H9 (cell line): ENCODE results near the gene TMTC1. TPM values are rescaled to one million over a fixed set of nuclear protein-coding genes. Genes with fewer than 3 reads are reported as not detected.

ENCODE experiments used
- DNase-seq: peaks from one replicate; pipeline ENCODE4 v3.0.0-alpha.2; 2017
- H2AFZ ChIP-seq: one replicate; pipeline ENCODE4 v1.6.1; 2013; ENCODE audit warnings: mild to moderate bottlenecking, low read length, control low read depth, moderate library complexity
- H2AK5ac ChIP-seq: 2 replicates; pipeline ENCODE4 v1.6.1; 2013; ENCODE audit warnings: low read length, control low read depth, mixed read lengths; ENCODE audit not compliant: insufficient read length
- H2BK120ac ChIP-seq: one replicate; pipeline ENCODE4 v1.6.1; 2013; ENCODE audit warnings: low read depth, mild to moderate bottlenecking, low read length, control low read depth, inconsistent platforms; ENCODE audit not compliant: poor library complexity, severe bottlenecking
- H2BK12ac ChIP-seq: 2 replicates; pipeline ENCODE4 v1.6.1; 2013; ENCODE audit warnings: low read length, control low read depth, mixed read lengths, low read depth; ENCODE audit not compliant: insufficient read length
- H2BK15ac ChIP-seq: 2 replicates; pipeline ENCODE4 v1.6.1; 2013; ENCODE audit warnings: low read depth, low read length, control low read depth
- H2BK20ac ChIP-seq: one replicate; pipeline ENCODE4 v1.6.1; 2013; ENCODE audit warnings: low read depth, mild to moderate bottlenecking, low read length, control low read depth, inconsistent platforms; ENCODE audit not compliant: poor library complexity, severe bottlenecking
- H2BK5ac ChIP-seq: 2 replicates; pipeline ENCODE4 v1.6.1; 2013; ENCODE audit warnings: low read length, control low read depth, mixed read lengths; ENCODE audit not compliant: insufficient read length
- H3K14ac ChIP-seq: 2 replicates; pipeline ENCODE4 v1.6.1; 2013; ENCODE audit warnings: low read length, control low read depth; ENCODE audit not compliant: insufficient read depth
- H3K18ac ChIP-seq: 2 replicates; pipeline ENCODE4 v1.6.1; 2013; ENCODE audit warnings: low read depth, mild to moderate bottlenecking, mixed read lengths, low read length, control low read depth; ENCODE audit not compliant: insufficient read length
- H3K23ac ChIP-seq: 2 replicates; pipeline ENCODE4 v1.6.1; 2013; ENCODE audit warnings: low read length, control low read depth, mixed read lengths, low read depth; ENCODE audit not compliant: insufficient read length
- H3K23me2 ChIP-seq: 2 replicates; pipeline ENCODE4 v1.6.1; 2013; ENCODE audit warnings: low read depth, mild to moderate bottlenecking, mixed read lengths, low read length, control low read depth; ENCODE audit not compliant: insufficient read length, poor library complexity, severe bottlenecking
- H3K27ac ChIP-seq: 2 replicates; pipeline ENCODE4 v1.5.1; 2013; ENCODE audit warnings: low read length, control low read depth, mixed read lengths, low read depth; ENCODE audit not compliant: insufficient read length
- H3K27me3 ChIP-seq: 2 replicates; pipeline ENCODE4 v1.6.1; 2013; ENCODE audit warnings: low read length, control low read depth, inconsistent platforms; ENCODE audit not compliant: insufficient read depth
- H3K4ac ChIP-seq: 2 replicates; pipeline ENCODE4 v1.6.1; 2013; ENCODE audit warnings: low read depth, mild to moderate bottlenecking, control low read depth, inconsistent platforms, low read length, moderate library complexity
- H3K4me1 ChIP-seq: 2 replicates; pipeline ENCODE4 v1.6.1; 2013; ENCODE audit warnings: low read length, control low read depth, inconsistent platforms; ENCODE audit not compliant: insufficient read depth
- H3K4me2 ChIP-seq: 2 replicates; pipeline ENCODE4 v1.6.1; 2013; ENCODE audit warnings: low read length, control low read depth, mixed read lengths; ENCODE audit not compliant: insufficient read length, insufficient read depth
- H3K56ac ChIP-seq: 2 replicates; pipeline ENCODE4 v1.6.1; 2013; ENCODE audit warnings: low read depth, mild to moderate bottlenecking, mixed read lengths, low read length, control low read depth; ENCODE audit not compliant: insufficient read length
- H3K79me1 ChIP-seq: 2 replicates; pipeline ENCODE4 v1.6.1; 2013; ENCODE audit warnings: low read depth, mild to moderate bottlenecking, moderate library complexity, low read length, control low read depth, inconsistent platforms; ENCODE audit not compliant: insufficient read depth, poor library complexity, severe bottlenecking
- H3K79me2 ChIP-seq: 2 replicates; pipeline ENCODE4 v1.6.1; 2013; ENCODE audit warnings: low read length, control low read depth, inconsistent platforms; ENCODE audit not compliant: insufficient read depth
- H3K9ac ChIP-seq: 2 replicates; pipeline ENCODE4 v1.6.1; 2013; ENCODE audit warnings: low read length, control low read depth, mixed read lengths; ENCODE audit not compliant: insufficient read length; ENCODE audit errors: extremely low read depth
- H3K9me3 ChIP-seq: one replicate; pipeline ENCODE4 v1.6.1; 2013; ENCODE audit warnings: low read depth, low read length, inconsistent platforms; ENCODE audit not compliant: control insufficient read depth
- H3T11ph ChIP-seq: one replicate; pipeline ENCODE4 v1.6.1; 2013; ENCODE audit warnings: mild to moderate bottlenecking, low read length, control low read depth, inconsistent platforms
- H4K20me1 ChIP-seq: one replicate; pipeline ENCODE4 v1.6.1; 2013; ENCODE audit not compliant: control insufficient read depth, insufficient read length, insufficient read depth
- H4K5ac ChIP-seq: 2 replicates; pipeline ENCODE4 v1.6.1; 2013; ENCODE audit warnings: low read depth, mild to moderate bottlenecking, mixed read lengths, low read length, control low read depth; ENCODE audit not compliant: insufficient read length
- H4K8ac ChIP-seq: replicated peaks from 2 replicates; pipeline ENCODE4 v1.6.1; 2013; ENCODE audit warnings: low read length, control low read depth, mixed read lengths, low read depth; ENCODE audit not compliant: insufficient read length
- H4K91ac ChIP-seq: 2 replicates; pipeline ENCODE4 v1.6.1; 2013; ENCODE audit warnings: low read depth, mild to moderate bottlenecking, moderate library complexity, mixed read lengths, low read length, control low read depth; ENCODE audit not compliant: insufficient read length
- H3K27ac Mint-ChIP-seq, 3 experiments: 2 replicates in 2 of 3; 3 replicates in 1 of 3; pipeline ENCODE4 v1.8.0; 2020 to 2021; ENCODE audit warnings: mixed read lengths in 3 of 3, mild to moderate bottlenecking in 1 of 3, moderate library complexity in 1 of 3
- H3K27me3 Mint-ChIP-seq: 2 replicates; pipeline ENCODE4 v1.8.0; 2021; ENCODE audit warnings: low read depth, mild to moderate bottlenecking, moderate library complexity, mixed read lengths
- H3K36me3 Mint-ChIP-seq, 3 experiments: 2 replicates in 2 of 3; 3 replicates in 1 of 3; pipeline ENCODE4 v1.8.0; 2020 to 2021; ENCODE audit warnings: low read depth in 3 of 3, mixed read lengths in 3 of 3; ENCODE audit not compliant: insufficient read depth in 1 of 3
- H3K4me1 Mint-ChIP-seq, 2 experiments: 2 replicates each; pipeline ENCODE4 v1.8.0; 2020; ENCODE audit warnings: mixed read lengths in 2 of 2
- H3K4me3 Mint-ChIP-seq, 2 experiments: 2 replicates in 1 of 2; 3 replicates in 1 of 2; pipeline ENCODE4 v1.8.0; 2020 to 2021; ENCODE audit warnings: mild to moderate bottlenecking in 2 of 2, mixed read lengths in 2 of 2, moderate library complexity in 1 of 2
- H3K9me3 Mint-ChIP-seq, 2 experiments: 2 replicates in 1 of 2; 3 replicates in 1 of 2; pipeline ENCODE4 v1.8.0; 2020; ENCODE audit warnings: mild to moderate bottlenecking in 2 of 2, mixed read lengths in 2 of 2, moderate library complexity in 1 of 2
- WGBS: extraction: QIAGEN DNeasy Blood & Tissue Kit; methylation state at CpG from one replicate; pipeline ENCODE4 v1.1.7; 2013; ENCODE audit warnings: missing lambda C conversion rate, low lambda C conversion rate, mixed read lengths; ENCODE audit not compliant: insufficient read length; ENCODE audit errors: extremely low coverage; 5-methylcytosine and 5-hydroxymethylcytosine counted together
- total RNA-seq: library from RNA; stranded (reverse); gene quantifications from 2 replicates; pipeline ENCODE4 v1.2.1, GENCODE V29; 2021
- TF ChIP-seq, protein P1 (sequence below): fragments of 200-600 bp; sonication (generic); conservative IDR thresholded peaks from 3 replicates; pipeline ENCODE4 v1.8.0; 2021; ENCODE audit warnings: antibody characterized with exemption, mild to moderate bottlenecking

Gene TMTC1
- total RNA-seq, 1 experiment from 2014 or later: 16.1 TPM

DNA sequence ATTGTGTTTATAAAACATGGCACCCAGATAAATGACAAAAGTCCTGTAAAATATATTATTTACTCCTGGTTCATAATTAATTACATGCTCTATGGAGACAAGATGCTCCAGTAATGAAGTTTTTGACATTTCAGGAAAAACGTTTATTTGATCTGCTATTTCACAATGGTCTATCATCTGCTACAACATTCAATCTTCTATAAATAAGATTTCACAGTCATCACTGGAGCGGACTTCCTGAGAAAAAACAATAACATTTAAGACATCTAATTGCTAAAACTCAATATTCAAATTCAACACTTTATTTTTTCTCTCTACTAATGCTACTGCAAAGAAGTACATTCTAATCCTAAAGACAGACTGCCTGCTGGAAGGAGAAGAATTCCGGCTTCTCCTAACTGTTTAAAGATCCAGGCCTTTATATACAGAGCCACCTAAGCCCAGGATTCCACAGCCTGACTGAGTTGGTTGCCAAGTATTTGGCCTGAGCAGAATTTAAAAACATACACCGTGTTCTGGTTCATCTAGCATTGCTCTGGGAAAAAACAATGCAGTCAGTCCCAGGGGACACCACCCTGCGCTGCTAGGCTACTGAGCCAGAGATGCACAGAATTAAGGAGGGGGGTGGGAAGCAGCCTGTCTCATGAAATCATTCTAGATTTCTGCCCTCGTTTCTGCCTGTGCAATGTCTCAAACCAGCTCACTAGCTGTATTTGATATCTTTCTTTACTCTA lies 58.0 kb downstream of the TMTC1 start:
- no peak overlapping the region for H3T11ph ChIP-seq
- no peaks in the 10 kb centered on the region for H3K9me3 Mint-ChIP-seq
- no peaks in the 10 kb centered on the region for H4K20me1 ChIP-seq
- H3K27me3 Mint-ChIP-seq: peaks cover 3% of the 10 kb centered on the region
- no peak overlapping the region for H2BK12ac ChIP-seq
- H2AFZ ChIP-seq: no peak overlapping the region
- peaks cover 4 to 16% of the 10 kb centered on the region in 2 experiments; a peak in 2 of 4 replicates for H3K4me1 Mint-ChIP-seq
- peak overlapping the region; percentile 29 for H2BK20ac ChIP-seq
- H4K91ac ChIP-seq: no peak overlapping the region
- H3K9me3 ChIP-seq: no peaks in the 10 kb centered on the region
- H3K4me2 ChIP-seq: no peak overlapping the region
- no peaks in the 10 kb centered on the region for H3K27me3 ChIP-seq
- no peak overlapping the region for H3K27ac Mint-ChIP-seq
- no peaks in the 10 kb centered on the region for H3K79me1 ChIP-seq
- TF ChIP-seq, protein P1, sequence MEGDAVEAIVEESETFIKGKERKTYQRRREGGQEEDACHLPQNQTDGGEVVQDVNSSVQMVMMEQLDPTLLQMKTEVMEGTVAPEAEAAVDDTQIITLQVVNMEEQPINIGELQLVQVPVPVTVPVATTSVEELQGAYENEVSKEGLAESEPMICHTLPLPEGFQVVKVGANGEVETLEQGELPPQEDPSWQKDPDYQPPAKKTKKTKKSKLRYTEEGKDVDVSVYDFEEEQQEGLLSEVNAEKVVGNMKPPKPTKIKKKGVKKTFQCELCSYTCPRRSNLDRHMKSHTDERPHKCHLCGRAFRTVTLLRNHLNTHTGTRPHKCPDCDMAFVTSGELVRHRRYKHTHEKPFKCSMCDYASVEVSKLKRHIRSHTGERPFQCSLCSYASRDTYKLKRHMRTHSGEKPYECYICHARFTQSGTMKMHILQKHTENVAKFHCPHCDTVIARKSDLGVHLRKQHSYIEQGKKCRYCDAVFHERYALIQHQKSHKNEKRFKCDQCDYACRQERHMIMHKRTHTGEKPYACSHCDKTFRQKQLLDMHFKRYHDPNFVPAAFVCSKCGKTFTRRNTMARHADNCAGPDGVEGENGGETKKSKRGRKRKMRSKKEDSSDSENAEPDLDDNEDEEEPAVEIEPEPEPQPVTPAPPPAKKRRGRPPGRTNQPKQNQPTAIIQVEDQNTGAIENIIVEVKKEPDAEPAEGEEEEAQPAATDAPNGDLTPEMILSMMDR: no peak
- H3K23ac ChIP-seq: no peak overlapping the region
- H3K23me2 ChIP-seq: no peaks in the 10 kb centered on the region
- no peak overlapping the region for H3K9ac ChIP-seq
- H2BK5ac ChIP-seq: no peak overlapping the region
- no peak overlapping the region for H2BK120ac ChIP-seq
- WGBS: no CpG with 5 or more reads among the region's 6 CpGs
- H3K56ac ChIP-seq: no peak overlapping the region
- H3K14ac ChIP-seq: no peak overlapping the region
- H3K18ac ChIP-seq: no peak overlapping the region
- H3K27ac ChIP-seq: no peak overlapping the region
- H2AK5ac ChIP-seq: no peak overlapping the region
- H4K5ac ChIP-seq: no peak overlapping the region
- no peak for DNase-seq
- no peak overlapping the region for H3K4ac ChIP-seq
- no peak overlapping the region for H4K8ac ChIP-seq
- no peak overlapping the region for H3K4me3 Mint-ChIP-seq
- H3K4me1 ChIP-seq: no peaks in the 10 kb centered on the region; the same call in 1 of the 2 replicates
- H2BK15ac ChIP-seq: no peak overlapping the region
- peaks cover 0 to 3% (median 1%) of the 10 kb centered on the region in 3 experiments; a peak in 5 of 7 replicates for H3K36me3 Mint-ChIP-seq
- no peaks in the 10 kb centered on the region for H3K79me2 ChIP-seq
